Upper lobe of left lung (tissue), 6 donors: ENCODE measurements around the gene NISCH. TPM values are rescaled to one million over a fixed set of nuclear protein-coding genes. Genes with fewer than 3 reads are reported as not detected.
A peak's percentile ranks its signal among the peaks of the same experiment; 100 is the strongest.

Experiments used
- ATAC-seq, 2 donors: fragments of 200-7000 bp; cut with Tn5 transposase; one replicate each; pipeline ENCODE4 v1.9.1; 2022; ENCODE audit warnings: mild to moderate bottlenecking in 2 of 2, moderate library complexity in 2 of 2; ENCODE audit not compliant: low FRiP score in 2 of 2
- DNase-seq, 2 donors: peaks; one replicate each; pipeline ENCODE4 v3.0.0-alpha.2; 2019 to 2020
- H3K27ac ChIP-seq, 4 donors: fragments of 200-600 bp; sonication (generic); one replicate each; pipeline ENCODE4 v1.5.1; 2016 to 2019
- H3K27me3 ChIP-seq, 4 donors: fragments of 200-600 bp; sonication (generic); one replicate each; pipeline ENCODE4 v1.5.1; 2017 to 2019
- H3K36me3 ChIP-seq, 4 donors: fragments of 200-600 bp; sonication (generic); one replicate each; pipeline ENCODE4 v1.5.1; 2016 to 2019
- H3K4me1 ChIP-seq, 4 donors: fragments of 200-600 bp; sonication (generic); one replicate each; pipeline ENCODE4 v1.5.1; 2018 to 2019
- H3K4me3 ChIP-seq, 4 donors: fragments of 200-600 bp; sonication (generic); one replicate each; pipeline ENCODE4 v1.5.1; 2017 to 2019; ENCODE audit warnings: mild to moderate bottlenecking in 2 of 4, moderate library complexity in 1 of 4
- H3K9me3 ChIP-seq, 4 donors: fragments of 200-600 bp; sonication (generic); one replicate each; pipeline ENCODE4 v1.5.1; 2018 to 2019
- CTCF ChIP-seq, 6 experiments: fragments of 450-650 bp in 4 of 6; fragments of 200-600 bp in 2 of 6; sonication (generic) in 2 of 6; IDR thresholded peaks; one replicate each; pipeline ENCODE4 v1.5.1; 2016 to 2019; ENCODE audit warnings: antibody characterized with exemption in 6 of 6
- EP300 ChIP-seq, 4 donors: sonication (generic); formaldehyde crosslinking; IDR thresholded peaks; one replicate each; pipeline ENCODE4 v1.5.1; 2017; ENCODE audit warnings: antibody characterized with exemption in 4 of 4, control low read depth in 2 of 4
- POLR2A ChIP-seq, 4 donors: fragments of 450-650 bp; IDR thresholded peaks; one replicate each; pipeline ENCODE4 v1.5.1; 2016 to 2017; ENCODE audit warnings: antibody characterized with exemption in 4 of 4, mild to moderate bottlenecking in 2 of 4
- POLR2AphosphoS5 ChIP-seq, 2 donors: sonication (generic); formaldehyde crosslinking; IDR thresholded peaks; one replicate each; pipeline ENCODE4 v1.5.1; 2017; ENCODE audit warnings: antibody characterized with exemption in 2 of 2
- WGBS, 2 donors: methylation state at CpG; one replicate each; pipeline ENCODE4 v1.1.5; 2017 to 2018; 5-methylcytosine and 5-hydroxymethylcytosine counted together
- total RNA-seq, 6 donors: library from RNA; depleted of rRNA in 4 of 6; stranded (reverse); fragments of >200 nt in 4 of 6; gene quantifications; one replicate each; pipeline versions ENCODE4 v1.1.0 to v1.2.1, GENCODE V29; 2016 to 2021
- donor health status: DM: no; HTN: no; CAD: no; lungs with moderate emphysema.
- donor health status: DM: no; HTN: yes; CAD: no; lungs with severe emphysema.

Gene NISCH
- total RNA-seq, 6 donors from 2014 or later = 60.7 to 288 (median 83.0) TPM

GRCh38 chr3:52461874-52462273 lies 6.5 kb downstream of the NISCH start:
- TF ChIP-seq POLR2A (IDR thresholded peaks at IDR 0.05) = no peak
- TF ChIP-seq POLR2AphosphoS5 (IDR thresholded peaks at IDR 0.05) = no peak
- no peak for TF ChIP-seq CTCF (IDR thresholded peaks at IDR 0.05)
- no peak overlapping the region for H3K27ac ChIP-seq
- H3K4me3 ChIP-seq = no peak overlapping the region
- DNase-seq (no peak), ATAC-seq (no peak)
- H3K4me1 ChIP-seq = peaks cover 7 to 14% (median 11%) of the 10 kb centered on the region in 4 donors
- no peaks in the 10 kb centered on the region for H3K9me3 ChIP-seq
- H3K27me3 ChIP-seq = no peaks in the 10 kb centered on the region
- peaks cover 18 to 66% (median 37%) of the 10 kb centered on the region in 4 donors for H3K36me3 ChIP-seq
- 87 to 89% methylated on average over 6 of the region's 6 CpGs for WGBS, 2 donors

GRCh38 chr3:52463416-52463815 lies 8.0 kb downstream of the NISCH start:
- ATAC-seq = no peak
- H3K27me3 ChIP-seq = no peaks in the 10 kb centered on the region
- DNase-seq = no peak
- no peaks in the 10 kb centered on the region for H3K9me3 ChIP-seq
- H3K27ac ChIP-seq = peak overlapping the region in 1 of 4 donors; percentile 17
- H3K4me3 ChIP-seq = no peak overlapping the region
- peaks cover 18 to 57% (median 33%) of the 10 kb centered on the region in 4 donors for H3K36me3 ChIP-seq
- TF ChIP-seq CTCF (IDR thresholded peaks at IDR 0.05) (no peak), EP300 (IDR thresholded peaks at IDR 0.05) (no peak), POLR2A (IDR thresholded peaks at IDR 0.05) (no peak), POLR2AphosphoS5 (IDR thresholded peaks at IDR 0.05) (no peak)
- WGBS, 2 donors = 62 to 72% methylated on average over 4 to 5 of the region's 5 CpGs
- H3K4me1 ChIP-seq = peaks cover 3 to 13% (median 10%) of the 10 kb centered on the region in 4 donors

- H3K4me1 ChIP-seq = peaks cover 27 to 44% (median 30%) of the 10 kb centered on the region in 4 donors
- 52 to 58% methylated on average over 9 of the region's 9 CpGs for WGBS, 2 donors
- H3K27ac ChIP-seq = peak overlapping the region in 2 of 4 donors; percentile 54 to 60
- H3K27me3 ChIP-seq = no peaks in the 10 kb centered on the region
- peak in 1 of 2 donors; percentile 60 for ATAC-seq
- peaks cover 0 to 43% (median 24%) of the 10 kb centered on the region in 4 donors for H3K36me3 ChIP-seq
- TF ChIP-seq POLR2A (IDR thresholded peaks at IDR 0.05) = no peak
- no peak for TF ChIP-seq CTCF (IDR thresholded peaks at IDR 0.05)
- TF ChIP-seq EP300 (IDR thresholded peaks at IDR 0.05) = no peak
- TF ChIP-seq POLR2AphosphoS5 (IDR thresholded peaks at IDR 0.05) = no peak
- H3K4me3 ChIP-seq = no peak overlapping the region
- no peaks in the 10 kb centered on the region for H3K9me3 ChIP-seq
- no peak for DNase-seq
These were observed 12.9 kb downstream of the NISCH start for GRCh38 chr3:52468336-52468735.

GRCh38 chr3:52469001-52469400 lies 13.6 kb downstream of the NISCH start:
- ATAC-seq (no peak), DNase-seq (no peak)
- H3K27ac ChIP-seq = peak overlapping the region in 2 of 4 donors; percentile 54 to 60
- no peaks in the 10 kb centered on the region for H3K27me3 ChIP-seq
- 64 to 90% methylated on average over 4 to 5 of the region's 5 CpGs for WGBS, 2 donors
- TF ChIP-seq CTCF (IDR thresholded peaks at IDR 0.05) (no peak), EP300 (IDR thresholded peaks at IDR 0.05) (peak in 1 of 4 donors; percentile 22)
- H3K9me3 ChIP-seq = no peaks in the 10 kb centered on the region
- H3K36me3 ChIP-seq = peaks cover 4 to 46% (median 30%) of the 10 kb centered on the region in 4 donors
- no peak overlapping the region for H3K4me3 ChIP-seq
- peaks cover 27 to 44% (median 30%) of the 10 kb centered on the region in 4 donors for H3K4me1 ChIP-seq

GRCh38 chr3:52470920-52471319 lies 15.5 kb downstream of the NISCH start:
- peaks cover 7 to 53% (median 43%) of the 10 kb centered on the region in 4 donors for H3K36me3 ChIP-seq
- DNase-seq = no peak
- H3K4me3 ChIP-seq = no peak overlapping the region
- 93 to 100% methylated on average over 2 to 4 of the region's 4 CpGs for WGBS, 2 donors
- H3K27ac ChIP-seq = peak overlapping the region in 3 of 4 donors; percentile 44 to 56 (median 47)
- H3K9me3 ChIP-seq = no peaks in the 10 kb centered on the region
- TF ChIP-seq POLR2A (IDR thresholded peaks at IDR 0.05) (no peak), EP300 (IDR thresholded peaks at IDR 0.05) (no peak), CTCF (IDR thresholded peaks at IDR 0.05) (no peak), POLR2AphosphoS5 (IDR thresholded peaks at IDR 0.05) (no peak)
- ATAC-seq = no peak
- H3K4me1 ChIP-seq = peaks cover 33 to 51% (median 36%) of the 10 kb centered on the region in 4 donors
- no peaks in the 10 kb centered on the region for H3K27me3 ChIP-seq
